Fibroblast of skin of right biceps (primary cell): ENCODE measurements around the gene FA2H.

Experiments
- DNase-seq: peaks from one replicate; pipeline ENCODE4 v3.0.0-alpha.2; 2013

The FA2H gene

DNA sequence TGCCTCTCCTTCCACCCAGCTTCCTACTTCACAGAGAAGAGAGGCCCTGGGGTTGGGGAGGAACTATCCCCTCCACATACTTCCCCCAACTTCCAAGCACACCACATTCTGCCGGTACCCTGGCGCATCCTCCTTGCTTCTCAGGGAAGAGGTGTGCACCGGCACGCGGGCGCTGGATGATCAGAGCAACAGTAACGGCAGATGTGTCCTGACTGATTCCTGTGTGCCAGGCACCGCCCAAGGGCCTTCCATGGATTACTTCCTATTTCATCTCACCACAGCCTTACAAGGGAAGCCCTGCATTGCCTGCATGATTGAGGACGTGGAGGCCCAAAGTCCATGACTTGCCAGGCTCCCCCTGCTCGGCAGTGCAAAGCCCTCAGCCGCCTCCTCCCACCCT lies 52.9 kb downstream of the FA2H start:
- DNase-seq: no peak

- no peak for DNase-seq
Observed at GRCh38 chr16:74720579-74720978, 54.0 kb downstream of the FA2H start.

- DNase-seq: no peak
Observed at GRCh38 chr16:74718741-74719610, 55.6 kb downstream of the FA2H start.

DNA sequence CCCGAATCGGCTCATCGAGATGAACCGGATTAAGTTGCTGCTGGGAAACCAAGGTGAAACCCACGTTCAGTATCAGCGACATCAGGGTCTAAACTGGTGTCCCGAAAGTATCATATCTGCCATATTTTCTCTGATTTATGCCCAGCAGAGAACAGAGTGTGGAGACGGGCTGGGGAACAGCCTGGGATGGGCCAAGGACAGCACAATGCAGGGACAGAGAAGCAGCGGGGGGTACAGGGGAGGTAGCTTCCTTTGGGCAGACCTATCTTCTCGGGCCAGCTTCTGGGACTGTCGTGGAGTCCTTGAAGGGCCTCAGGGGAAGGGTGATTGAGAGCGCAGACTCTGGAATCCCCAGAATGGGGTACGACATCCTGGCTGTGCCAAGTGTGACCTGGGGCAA lies 56.5 kb downstream of the FA2H start:
- DNase-seq: no peak

DNA sequence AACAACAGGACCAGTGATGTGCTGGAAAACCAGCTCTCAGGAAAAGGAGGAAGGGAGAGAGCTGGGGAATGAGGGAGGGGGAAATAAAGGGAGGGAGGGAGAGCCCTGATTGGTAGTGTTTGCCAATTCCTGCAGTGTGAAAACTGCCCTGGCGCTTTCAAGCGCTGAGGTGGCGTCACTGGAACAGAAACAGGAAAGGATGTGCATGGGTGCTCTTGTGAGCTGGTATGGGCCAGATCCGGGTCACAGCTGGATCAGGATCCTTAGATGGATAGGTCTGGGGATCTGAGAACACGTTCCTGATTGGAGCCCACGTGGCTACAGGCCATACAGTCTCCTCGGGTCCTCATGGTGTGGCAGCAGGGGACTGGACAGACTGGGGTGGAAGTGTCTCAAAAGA lies 57.3 kb downstream of the FA2H start:
- DNase-seq: no peak

DNA sequence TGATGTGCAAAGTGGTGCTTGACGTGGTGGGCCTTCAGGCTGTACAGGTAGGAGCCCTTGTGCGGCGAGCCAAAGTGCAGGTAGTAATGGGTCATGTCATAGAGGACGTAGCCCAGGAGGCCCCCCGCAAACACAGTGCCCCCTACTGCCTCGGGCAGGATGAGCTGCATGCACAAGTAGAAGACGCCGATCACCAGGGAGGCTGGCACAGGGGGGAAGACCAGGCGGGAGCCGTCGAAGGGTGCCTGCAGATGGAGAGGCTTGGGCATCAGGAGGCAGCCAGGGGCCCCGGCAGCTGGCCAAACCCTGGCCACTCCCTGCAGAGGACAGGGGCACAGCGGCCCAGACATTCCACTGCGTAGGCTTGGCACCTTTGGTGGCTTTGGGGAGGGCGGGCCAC lies 58.3 kb downstream of the FA2H start:
- DNase-seq: no peak

- DNase-seq: no peak
Observed at GRCh38 chr16:74713876-74714275, 60.7 kb downstream of the FA2H start.

DNA sequence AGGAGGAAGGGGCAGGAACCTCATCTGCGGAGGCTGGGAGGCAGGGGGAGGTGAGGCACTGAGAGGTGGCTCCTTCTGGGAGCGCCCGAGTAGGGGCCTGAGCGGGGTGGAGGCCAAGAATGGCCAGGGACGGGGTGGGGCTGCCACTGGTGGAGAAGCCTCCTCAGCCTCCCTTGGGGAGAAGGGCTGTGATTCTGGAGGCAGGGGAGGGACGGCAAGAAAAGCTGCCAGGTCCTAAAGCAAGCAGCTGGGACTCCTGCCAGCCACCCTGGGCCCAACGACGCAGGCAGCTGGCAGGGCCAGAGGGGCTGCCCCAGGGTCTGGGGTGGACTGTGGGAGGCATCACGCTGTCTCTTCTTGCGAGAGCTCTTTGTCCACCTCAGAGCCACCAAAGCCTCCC lies 61.3 kb downstream of the FA2H start:
- no peak for DNase-seq

DNA sequence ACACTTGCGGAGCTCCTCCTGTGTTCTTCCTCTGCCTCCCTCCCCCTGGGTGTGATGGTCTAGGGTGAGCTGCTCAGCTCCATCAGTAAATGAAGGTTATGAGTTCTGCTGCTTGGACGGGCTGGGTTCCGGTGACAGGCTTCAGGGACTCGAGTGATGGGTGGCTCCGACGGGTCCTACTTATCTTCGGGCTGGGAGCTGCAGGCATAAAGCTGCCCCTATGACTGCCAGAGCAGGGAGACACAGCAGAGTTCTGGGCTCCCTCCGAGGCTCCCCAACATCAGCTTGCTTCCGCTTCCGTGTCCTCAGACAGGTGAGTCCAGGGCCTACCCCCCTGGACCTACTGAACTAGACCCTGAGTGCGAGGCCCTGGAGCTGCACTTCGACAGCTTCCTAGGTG lies 62.7 kb downstream of the FA2H start:
- DNase-seq: no peak

- DNase-seq: no peak
Observed at GRCh38 chr16:74710401-74710800, 64.2 kb downstream of the FA2H start.

DNA sequence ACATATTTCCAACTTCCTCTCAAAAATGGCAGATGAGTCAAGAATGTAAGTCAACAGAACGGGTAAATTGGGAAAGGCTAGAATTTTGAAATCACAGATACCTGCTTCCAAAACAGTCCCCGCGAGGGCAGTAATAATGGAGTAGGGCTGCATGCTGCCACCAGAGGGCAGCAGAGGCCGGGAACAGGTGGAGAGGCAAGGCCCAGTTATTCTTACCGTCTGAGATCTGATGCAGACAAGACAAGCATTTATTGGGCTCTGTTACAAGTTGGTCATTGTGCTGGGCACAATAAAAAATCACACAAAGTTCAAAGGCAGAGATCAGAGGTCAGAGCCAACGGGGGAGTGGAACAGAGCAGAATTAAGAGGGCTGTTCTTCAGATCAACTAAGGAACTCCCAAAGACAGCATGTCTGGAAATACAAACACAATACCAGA lies 65.2 kb downstream of the FA2H start:
- peak; percentile 59 for DNase-seq

- peak; percentile 55 for DNase-seq
Observed at GRCh38 chr16:74700438-74701225, 74.0 kb downstream of the FA2H start, which contains the start of gene MLKL. Gene MLKL (minus strand): TSS chr16:74700862. CDS start chr16:74695757, 5,105 bp downstream.

GRCh38 chr16:74700116-74700437 lies 74.5 kb downstream of the FA2H start:
- DNase-seq: peak; percentile 8

DNA sequence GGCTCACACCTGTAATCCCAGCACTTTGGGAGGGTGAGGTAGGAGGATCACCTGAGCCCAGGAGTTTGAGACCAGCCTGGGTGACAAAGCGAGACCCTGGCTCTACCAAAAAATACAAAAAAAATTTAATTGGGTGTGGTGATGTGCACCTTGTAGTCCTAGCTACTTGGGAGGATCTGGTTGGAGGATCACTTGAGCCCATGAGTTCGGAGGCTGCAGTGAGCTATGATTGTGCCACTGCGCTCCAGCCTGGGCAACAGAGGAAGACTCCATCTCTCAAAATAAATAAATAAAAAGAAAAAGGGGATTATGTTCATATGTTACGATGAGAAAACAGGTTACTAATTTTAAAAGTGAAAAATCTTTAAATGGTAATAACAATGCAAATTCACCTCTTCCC lies 75.0 kb downstream of the FA2H start:
- no peak for DNase-seq

DNA sequence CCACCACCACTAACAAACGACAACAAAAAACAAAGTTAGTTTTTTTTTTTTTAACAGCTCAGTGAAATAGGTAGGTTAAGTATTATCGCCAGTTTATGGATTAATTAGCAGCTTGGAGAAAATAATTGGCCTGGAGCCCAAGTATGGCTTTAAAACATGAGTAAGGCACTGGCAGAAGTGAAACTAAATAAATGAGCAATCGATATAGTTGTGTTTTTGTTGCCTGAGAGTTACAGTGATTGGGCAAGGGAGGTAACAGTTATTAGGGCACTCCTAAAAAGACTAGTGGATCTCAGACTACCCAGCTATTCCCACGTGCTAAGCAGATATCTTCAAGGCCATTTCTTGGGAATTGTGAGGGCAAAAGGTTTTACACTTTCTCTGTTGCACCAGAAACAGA lies 76.4 kb downstream of the FA2H start:
- DNase-seq: no peak

- peak; percentile 85 for DNase-seq
Observed at GRCh38 chr16:74695450-74696422, 78.9 kb downstream of the FA2H start.

DNA sequence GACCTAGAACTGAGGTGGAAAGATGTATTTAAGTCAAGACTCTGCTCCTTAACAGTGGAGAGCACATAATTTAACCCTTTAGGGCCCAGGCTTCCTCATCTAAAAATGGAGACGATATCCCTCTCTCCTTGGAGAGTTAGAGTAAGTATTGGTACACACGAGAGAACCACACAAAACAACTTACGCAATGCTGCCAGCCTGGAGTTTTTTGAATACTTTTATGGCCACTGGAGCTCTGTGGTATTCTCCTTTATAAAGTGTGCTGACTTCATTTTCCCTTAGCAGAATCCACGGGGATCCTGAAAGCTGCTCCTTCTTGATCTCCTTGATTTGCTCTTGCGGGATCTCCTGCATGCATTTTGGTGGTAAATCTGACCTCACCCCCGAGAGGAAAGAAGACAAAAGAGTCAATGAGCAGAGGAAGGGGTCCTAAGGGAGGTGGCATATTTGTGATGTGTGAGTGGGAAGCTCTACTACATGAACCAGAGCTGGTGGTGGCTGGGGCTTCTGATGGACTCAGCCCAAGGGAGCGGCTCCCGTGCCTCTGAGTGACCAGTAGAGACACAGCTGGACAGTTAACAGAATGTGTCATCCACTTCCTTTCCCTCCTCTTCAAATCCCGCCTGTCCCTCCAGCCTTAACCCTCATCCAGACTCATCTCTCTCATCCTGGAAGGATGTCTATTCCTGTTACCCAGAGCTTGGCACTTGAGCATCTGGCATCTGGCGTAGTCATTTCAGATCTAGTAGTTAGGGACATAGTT lies 83.3 kb downstream of the FA2H start:
- DNase-seq: no peak

- DNase-seq: no peak
Observed at GRCh38 chr16:74682556-74682955, 92.1 kb downstream of the FA2H start.

DNA sequence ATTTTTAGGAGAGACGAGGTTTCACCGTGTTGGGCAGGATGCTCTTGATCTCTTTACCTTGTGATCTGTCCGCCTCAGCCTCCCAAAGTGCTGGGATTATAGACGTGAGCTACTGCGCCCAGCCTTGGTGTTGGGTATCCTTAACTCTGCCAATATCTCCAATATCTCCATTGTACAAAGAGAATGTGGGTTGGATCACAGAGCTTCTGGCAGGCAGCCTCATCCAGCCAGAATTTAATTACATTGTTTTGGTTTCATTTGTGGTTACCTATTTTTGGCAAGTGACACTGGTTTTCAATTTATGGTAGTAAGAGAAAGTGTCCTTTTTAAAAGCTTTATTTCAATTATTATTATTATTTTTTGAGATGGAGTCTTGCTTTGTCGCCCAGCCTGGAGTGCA lies 93.9 kb downstream of the FA2H start:
- no peak for DNase-seq

GRCh38 chr16:74679983-74680382 lies 94.6 kb downstream of the FA2H start:
- DNase-seq: no peak

DNA sequence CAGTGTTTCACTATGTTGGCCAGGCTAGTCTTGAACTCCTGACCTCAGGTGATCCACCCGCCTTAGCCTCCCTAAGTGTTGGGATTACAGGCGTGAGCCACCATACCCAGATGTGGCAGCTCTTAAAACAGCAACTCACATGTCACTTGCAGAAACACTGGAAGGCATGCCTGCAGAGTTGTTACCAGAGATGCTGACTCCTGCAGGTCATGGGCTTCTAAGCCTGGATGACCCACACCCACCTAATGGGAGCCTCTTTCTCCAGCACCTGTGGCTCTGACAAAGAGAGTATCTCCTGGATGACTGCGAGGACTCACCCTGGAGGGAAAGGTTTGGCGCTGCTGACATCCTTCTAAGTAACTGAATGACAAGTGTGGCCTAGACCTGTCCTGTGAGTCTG lies 96.8 kb downstream of the FA2H start:
- no peak for DNase-seq

- DNase-seq: no peak
Observed at GRCh38 chr16:74673876-74674275, 100.7 kb downstream of the FA2H start.
